ENCODE results near the gene TPRG1.

TPRG1 gene

DNA sequence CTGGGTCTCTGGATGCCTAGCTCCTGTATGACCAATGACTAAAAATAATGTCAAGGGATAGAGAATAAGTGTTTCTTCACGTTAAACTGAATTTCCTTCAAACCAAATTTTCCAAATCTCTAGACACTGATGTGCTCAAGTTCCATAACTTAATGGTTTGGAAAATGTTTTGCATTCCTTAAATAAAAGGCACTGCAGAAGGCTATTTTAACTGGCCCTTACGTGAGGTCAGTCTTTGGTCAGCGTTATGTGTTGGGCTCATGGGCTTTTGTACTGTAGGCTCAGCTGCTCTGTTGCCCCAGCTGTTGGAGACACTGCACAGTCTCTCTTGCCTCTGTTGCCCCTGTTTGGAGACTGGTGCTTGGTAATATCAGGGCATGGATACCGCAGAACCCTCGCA is 188.5 kb downstream of the TPRG1 start:
- no peaks in the 10 kb centered on the region for H3K27me3 ChIP-seq (ENCODE audit: insufficient read depth, poor library complexity, severe bottlenecking)
- H3K27ac ChIP-seq (ENCODE audit: poor library complexity, severe bottlenecking) = no peak overlapping the region
- H3K4me3 ChIP-seq (ENCODE audit: severe bottlenecking) = no peak overlapping the region
- ATAC-seq (ENCODE audit: low read depth) (no peak), DNase-seq (ENCODE audit: low spot score) (no peak)
- TF ChIP-seq, protein P1, sequence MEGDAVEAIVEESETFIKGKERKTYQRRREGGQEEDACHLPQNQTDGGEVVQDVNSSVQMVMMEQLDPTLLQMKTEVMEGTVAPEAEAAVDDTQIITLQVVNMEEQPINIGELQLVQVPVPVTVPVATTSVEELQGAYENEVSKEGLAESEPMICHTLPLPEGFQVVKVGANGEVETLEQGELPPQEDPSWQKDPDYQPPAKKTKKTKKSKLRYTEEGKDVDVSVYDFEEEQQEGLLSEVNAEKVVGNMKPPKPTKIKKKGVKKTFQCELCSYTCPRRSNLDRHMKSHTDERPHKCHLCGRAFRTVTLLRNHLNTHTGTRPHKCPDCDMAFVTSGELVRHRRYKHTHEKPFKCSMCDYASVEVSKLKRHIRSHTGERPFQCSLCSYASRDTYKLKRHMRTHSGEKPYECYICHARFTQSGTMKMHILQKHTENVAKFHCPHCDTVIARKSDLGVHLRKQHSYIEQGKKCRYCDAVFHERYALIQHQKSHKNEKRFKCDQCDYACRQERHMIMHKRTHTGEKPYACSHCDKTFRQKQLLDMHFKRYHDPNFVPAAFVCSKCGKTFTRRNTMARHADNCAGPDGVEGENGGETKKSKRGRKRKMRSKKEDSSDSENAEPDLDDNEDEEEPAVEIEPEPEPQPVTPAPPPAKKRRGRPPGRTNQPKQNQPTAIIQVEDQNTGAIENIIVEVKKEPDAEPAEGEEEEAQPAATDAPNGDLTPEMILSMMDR (IDR thresholded peaks at IDR 0.05; ENCODE audit: poor library complexity, severe bottlenecking) = no peak
- H3K36me3 ChIP-seq (ENCODE audit: low read depth) = no peaks in the 10 kb centered on the region
- no peaks in the 10 kb centered on the region for H3K9me3 ChIP-seq (ENCODE audit: severe bottlenecking)
- H3K4me1 ChIP-seq (ENCODE audit: insufficient read depth, poor library complexity, severe bottlenecking) = peaks cover 10% of the 10 kb centered on the region

DNA sequence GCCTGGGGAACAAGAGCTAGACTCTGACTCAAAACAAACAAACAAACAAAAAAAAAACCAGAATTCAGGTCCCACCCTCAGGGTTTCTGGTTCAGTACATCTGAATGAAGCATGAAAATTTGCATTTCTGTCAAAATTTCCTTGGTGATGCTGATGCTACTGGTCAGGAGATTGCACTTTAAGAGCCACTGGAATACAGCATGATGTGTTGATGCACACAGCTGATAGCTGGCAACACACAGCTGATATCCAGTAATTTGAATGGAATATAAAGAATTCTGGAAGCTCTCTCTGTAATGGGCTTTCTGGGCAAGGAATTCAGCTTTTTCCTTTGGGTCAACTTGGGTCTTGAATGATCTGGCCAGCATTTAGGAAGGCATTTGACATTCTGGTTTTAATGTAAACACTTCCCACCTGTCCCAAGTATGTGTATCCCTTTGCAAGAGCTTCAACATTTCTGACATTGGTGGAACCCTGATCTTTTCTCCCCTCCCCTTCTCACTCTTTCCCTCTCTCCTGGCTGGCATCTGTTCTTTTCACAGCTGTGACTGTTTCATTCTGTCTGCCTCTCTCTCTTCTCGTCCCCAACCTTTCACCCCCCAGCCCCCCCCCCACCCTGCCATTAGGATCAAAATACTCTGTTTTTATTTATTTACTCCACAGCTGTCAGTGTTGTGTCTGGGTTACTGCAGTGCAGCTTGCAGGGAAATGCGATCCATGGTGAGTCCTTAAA is 189.5 kb downstream of the TPRG1 start:
- Histone ChIP-seq H3K27ac (ENCODE audit: poor library complexity, severe bottlenecking) (no peak overlapping the region), H3K4me1 (ENCODE audit: insufficient read depth, poor library complexity, severe bottlenecking) (peaks cover under 1% of the 10 kb centered on the region), H3K4me3 (ENCODE audit: severe bottlenecking) (no peak overlapping the region), H3K36me3 (ENCODE audit: low read depth) (no peaks in the 10 kb centered on the region), H3K27me3 (ENCODE audit: insufficient read depth, poor library complexity, severe bottlenecking) (no peaks in the 10 kb centered on the region), H3K9me3 (ENCODE audit: severe bottlenecking) (no peaks in the 10 kb centered on the region)
- DNase-seq (ENCODE audit: low spot score) = no peak
- TF ChIP-seq, protein P1 (IDR thresholded peaks at IDR 0.05; ENCODE audit: poor library complexity, severe bottlenecking) = no peak
- no peak for ATAC-seq (ENCODE audit: low read depth)

DNA sequence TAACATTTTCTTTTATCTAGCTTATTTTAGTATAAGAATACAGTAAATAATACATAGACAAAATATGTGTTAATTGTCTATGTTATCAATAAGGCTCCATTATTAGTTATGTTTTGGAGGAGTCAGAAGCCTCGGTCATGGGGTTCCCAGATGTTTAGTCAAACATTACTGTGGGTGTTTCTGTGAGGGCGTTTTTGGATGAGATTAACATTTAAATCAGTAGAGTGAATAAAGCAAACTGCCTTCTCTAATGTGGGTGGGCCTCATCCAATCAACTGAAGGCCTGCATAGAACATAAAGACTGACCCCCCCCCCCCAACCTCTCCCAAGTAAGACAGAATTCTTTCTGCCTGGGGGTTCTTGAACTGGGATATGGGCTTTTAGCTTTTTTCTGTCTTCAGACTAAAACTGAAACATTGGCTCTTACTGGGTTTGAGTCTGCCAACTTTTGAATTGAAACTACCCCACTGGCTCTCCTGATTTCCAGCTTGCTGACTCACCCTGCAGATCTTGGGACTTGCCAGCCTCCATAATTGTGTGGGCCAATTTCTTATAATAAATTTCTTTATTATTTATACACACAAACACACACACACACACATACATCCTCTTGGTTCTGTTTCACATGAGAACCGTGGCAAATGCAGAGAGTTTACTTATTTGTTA is 192.0 kb downstream of the TPRG1 start:
- H3K9me3 ChIP-seq (ENCODE audit: severe bottlenecking) = no peaks in the 10 kb centered on the region
- no peak overlapping the region for H3K27ac ChIP-seq (ENCODE audit: poor library complexity, severe bottlenecking)
- H3K4me3 ChIP-seq (ENCODE audit: severe bottlenecking) = no peak overlapping the region
- TF ChIP-seq, protein P1 (IDR thresholded peaks at IDR 0.05; ENCODE audit: poor library complexity, severe bottlenecking) = no peak
- ATAC-seq (ENCODE audit: low read depth) = no peak
- H3K4me1 ChIP-seq (ENCODE audit: insufficient read depth, poor library complexity, severe bottlenecking) = no peaks in the 10 kb centered on the region
- no peaks in the 10 kb centered on the region for H3K36me3 ChIP-seq (ENCODE audit: low read depth)
- no peak for DNase-seq (ENCODE audit: low spot score)
- no peaks in the 10 kb centered on the region for H3K27me3 ChIP-seq (ENCODE audit: insufficient read depth, poor library complexity, severe bottlenecking)

DNA sequence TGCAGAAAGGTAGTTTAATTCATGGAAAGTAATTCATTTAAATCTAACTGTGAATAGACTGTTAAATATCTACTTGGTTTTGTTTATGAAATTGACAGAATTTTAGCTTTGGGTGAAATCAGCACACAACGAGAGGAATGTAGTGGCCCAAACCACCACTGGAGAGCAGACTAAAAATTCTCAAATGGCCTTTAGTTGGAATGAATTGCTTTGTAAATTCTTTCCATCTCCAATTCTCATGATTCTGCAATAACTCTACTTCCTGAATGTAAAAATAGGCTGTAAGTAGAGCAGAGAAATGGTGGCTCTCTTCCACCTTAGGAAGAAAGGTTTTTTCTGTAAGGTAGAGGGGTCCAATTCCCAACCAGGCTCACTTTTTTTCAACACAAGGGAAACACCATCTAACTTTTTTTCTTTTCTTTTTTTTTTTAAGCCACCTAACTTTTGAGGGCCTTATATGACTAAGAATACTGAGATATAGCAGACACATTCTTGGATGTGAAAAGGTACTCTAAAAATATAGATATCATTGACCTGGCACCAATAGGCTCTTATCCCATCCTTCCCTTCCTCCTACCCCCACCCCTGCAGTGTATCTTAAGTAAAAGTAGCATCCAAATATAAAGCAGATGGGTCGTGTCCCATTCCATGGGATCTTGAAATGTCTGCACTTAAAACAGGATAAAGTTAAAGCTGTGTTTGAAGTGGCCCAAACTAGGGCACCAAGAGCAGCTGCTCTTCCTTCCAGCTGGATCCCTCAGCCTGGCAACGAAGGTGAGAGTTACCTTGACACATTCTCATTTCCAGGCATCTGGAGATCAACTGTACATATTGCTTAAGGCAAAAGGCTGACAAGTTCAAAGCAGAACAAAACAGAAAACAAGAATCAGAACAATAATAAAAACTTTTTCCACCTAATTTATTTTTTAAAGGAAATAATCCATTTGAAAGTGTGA is 194.1 kb downstream of the TPRG1 start:
- ATAC-seq (ENCODE audit: low read depth) = no peak
- H3K4me1 ChIP-seq (ENCODE audit: insufficient read depth, poor library complexity, severe bottlenecking) = no peaks in the 10 kb centered on the region
- H3K4me3 ChIP-seq (ENCODE audit: severe bottlenecking) = no peak overlapping the region
- no peaks in the 10 kb centered on the region for H3K27me3 ChIP-seq (ENCODE audit: insufficient read depth, poor library complexity, severe bottlenecking)
- no peak for DNase-seq (ENCODE audit: low spot score)
- H3K9me3 ChIP-seq (ENCODE audit: severe bottlenecking) = no peaks in the 10 kb centered on the region
- no peak overlapping the region for H3K27ac ChIP-seq (ENCODE audit: poor library complexity, severe bottlenecking)
- H3K36me3 ChIP-seq (ENCODE audit: low read depth) = no peaks in the 10 kb centered on the region
- TF ChIP-seq, protein P1 (IDR thresholded peaks at IDR 0.05; ENCODE audit: poor library complexity, severe bottlenecking) = no peak

Measured in RWPE2 (cell line).